ENCODE data around the gene NUTM2G.
"Not testable (repeated sequence)": the region's sequence is repeated elsewhere in the genome, so short reads cannot be mapped to it uniquely, and the experiment has no call there.

The NUTM2G gene

DNA sequence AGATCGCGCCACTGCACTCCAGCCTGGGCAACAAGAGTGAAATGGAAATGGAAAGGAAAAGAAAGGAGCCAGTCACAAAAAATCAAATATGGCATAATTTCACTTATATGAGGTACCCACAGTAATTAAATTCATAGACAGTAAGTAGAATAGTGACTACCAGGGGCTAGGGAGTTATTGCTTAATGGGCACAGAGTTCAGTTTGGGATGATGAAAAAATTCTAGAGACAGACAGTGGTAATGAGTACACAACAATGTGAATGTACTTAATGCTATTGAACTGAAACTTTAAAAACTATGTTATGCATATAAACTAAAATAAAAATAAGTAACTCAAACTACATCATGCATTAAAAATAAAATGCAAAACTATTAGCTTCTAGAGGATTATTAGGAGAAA lies 56.2 kb downstream of the NUTM2G start:
- not testable (repeated sequence) for H3K4me3 ChIP-seq (replicated peaks; ENCODE audit: low read depth, low read length)

More for the DNA sequence above, 56.2 kb downstream of the NUTM2G start:
- not testable (repeated sequence) for DNase-seq (ENCODE audit: extremely low read depth, low read depth)
